CD4-positive, alpha-beta T cell (primary cell): ENCODE measurements around the gene WWOX. TPM values are rescaled to one million over a fixed set of nuclear protein-coding genes. Genes with fewer than 3 reads are reported as not detected.

Experiments used
- ATAC-seq: fragments of 200-7000 bp; cut with Tn5 transposase; one replicate; pipeline ENCODE4 v1.10.0; 2022; ENCODE audit warnings: mild to moderate bottlenecking; ENCODE audit not compliant: poor library complexity
- CTCF ChIA-PET: fragments of 350-600 bp; sonication (Branson Sonifier 250); formaldehyde crosslinking; loops from one replicate; lab custom pipeline; 2021; ENCODE audit warnings: antibody characterized with exemption, inconsistent platforms; lab: Charles Lee
- POLR2A ChIA-PET: fragments of 350-600 bp; sonication (Branson Sonifier 250); formaldehyde crosslinking; loops from one replicate; lab custom pipeline; 2021; ENCODE audit warnings: antibody characterized with exemption, inconsistent platforms; lab: Charles Lee
- DNase-seq, 14 experiments: peaks; one replicate each; pipeline ENCODE4 v3.0.0-alpha.2; 2013 to 2020; ENCODE audit warnings: mixed read lengths in 2 of 14
- H3K27ac ChIP-seq, 2 donors: one replicate each; pipeline versions ENCODE4 v1.5.1 to v1.7.0; 2013; ENCODE audit warnings: low read length in 2 of 2, low read depth in 1 of 2, mild to moderate bottlenecking in 1 of 2
- H3K27me3 ChIP-seq, 2 experiments: 1 replicate in 1 of 2; 2 replicates in 1 of 2; pipeline versions ENCODE4 v1.6.1 to v1.7.0; 2013; ENCODE audit warnings: low read length in 2 of 2, control low read depth in 1 of 2, mild to moderate bottlenecking in 1 of 2, moderate library complexity in 1 of 2; ENCODE audit not compliant: insufficient read depth in 2 of 2, control insufficient read depth in 1 of 2
- H3K36me3 ChIP-seq: one replicate; pipeline ENCODE4 v1.6.1; 2013; ENCODE audit warnings: low read length, control low read depth; ENCODE audit not compliant: insufficient read depth
- H3K4me1 ChIP-seq: one replicate; pipeline ENCODE4 v1.6.1; 2013; ENCODE audit warnings: low read length, control low read depth; ENCODE audit not compliant: insufficient read depth
- H3K4me3 ChIP-seq: one replicate; pipeline ENCODE4 v1.5.1; 2013; ENCODE audit warnings: mild to moderate bottlenecking, low read length, moderate library complexity
- H3K9me3 ChIP-seq, 2 experiments: 1 replicate in 1 of 2; 2 replicates in 1 of 2; pipeline versions ENCODE4 v1.6.1 to v1.7.0; 2013; ENCODE audit warnings: low read length in 2 of 2, mild to moderate bottlenecking in 2 of 2, control low read depth in 1 of 2, moderate library complexity in 1 of 2; ENCODE audit not compliant: control insufficient read depth in 1 of 2, insufficient read depth in 1 of 2
- H3K27ac Mint-ChIP-seq: one replicate; pipeline ENCODE4 v1.8.0; 2020; ENCODE audit warnings: mixed read lengths
- H3K27me3 Mint-ChIP-seq: one replicate; pipeline ENCODE4 v1.8.0; 2021; ENCODE audit warnings: mixed read lengths
- H3K36me3 Mint-ChIP-seq: one replicate; pipeline ENCODE4 v1.8.0; 2021; ENCODE audit warnings: low read depth, mixed read lengths
- H3K4me1 Mint-ChIP-seq: one replicate; pipeline ENCODE4 v1.8.0; 2021; ENCODE audit warnings: low read depth, mixed read lengths
- H3K4me3 Mint-ChIP-seq: one replicate; pipeline ENCODE4 v1.8.0; 2020; ENCODE audit warnings: mild to moderate bottlenecking, mixed read lengths
- H3K9me3 Mint-ChIP-seq: one replicate; pipeline ENCODE4 v1.8.0; 2020; ENCODE audit warnings: mixed read lengths
- CTCF ChIP-seq: fragments of 200-600 bp; IDR thresholded peaks from one replicate; pipeline ENCODE4 v1.8.0; 2022; ENCODE audit warnings: antibody characterized with exemption, mild to moderate bottlenecking
- intact Hi-C, 2 experiments: fragments of 100-400 bp; cut with DNase I in 1 of 2; cut with micrococcal nuclease in 1 of 2; formaldehyde crosslinking; loops; one replicate each; pipeline versions ENCODE4 v1.15.1 to v1.9.0; 2023 to 2025; cut with DNase I, micrococcal nuclease
- total RNA-seq, 174 experiments: library from RNA in 2 of 174; stranded (reverse) in 2 of 174; gene quantifications; one replicate each; pipeline ENCODE4 v1.2.3 and lab custom pipeline; 2021 to 2026

WWOX gene
- total RNA-seq, 2 experiments from 2014 or later, result 19.3 to 21.7 TPM

DNA sequence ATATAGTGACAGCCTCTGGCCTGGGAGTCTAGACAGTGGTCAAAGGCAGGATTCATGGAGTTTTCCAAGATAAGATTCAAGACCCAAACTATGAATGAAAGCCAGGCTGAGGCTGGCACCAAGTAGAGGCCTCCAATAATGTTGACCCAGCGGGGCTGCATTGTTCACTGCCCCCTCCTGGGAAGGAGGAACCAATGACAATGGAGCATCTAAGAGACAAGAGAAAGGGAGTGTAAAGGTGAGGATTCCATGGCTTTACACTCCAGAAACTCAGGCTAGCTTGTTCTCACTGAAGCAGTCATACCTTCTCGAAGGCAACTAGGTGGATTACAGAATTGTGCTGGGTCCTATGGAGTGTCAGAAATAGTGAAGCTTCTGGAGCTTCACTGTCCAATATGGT, 380.3 kb downstream of the WWOX start:
- Mint-ChIP-seq H3K36me3 (no peaks in the 10 kb centered on the region), H3K4me3 (no peak overlapping the region), H3K27ac (no peak overlapping the region), H3K27me3 (no peaks in the 10 kb centered on the region), H3K4me1 (no peaks in the 10 kb centered on the region), H3K9me3 (no peaks in the 10 kb centered on the region)
- no peaks in the 10 kb centered on the region for H3K27me3 ChIP-seq
- H3K4me1 ChIP-seq, result no peaks in the 10 kb centered on the region
- CTCF ChIA-PET, result no interaction called here
- ATAC-seq (no peak), DNase-seq (no peak)
- H3K27ac ChIP-seq, result no peak overlapping the region
- POLR2A ChIA-PET, result no interaction called here
- H3K9me3 ChIP-seq, result no peaks in the 10 kb centered on the region
- TF ChIP-seq CTCF, result no peak
- H3K36me3 ChIP-seq, result no peaks in the 10 kb centered on the region
- intact Hi-C loops, result no loop called here
- no peak overlapping the region for H3K4me3 ChIP-seq

- DNase-seq, result no peak
- Mint-ChIP-seq H3K27ac (no peak overlapping the region), H3K4me3 (no peak overlapping the region), H3K4me1 (no peaks in the 10 kb centered on the region), H3K9me3 (no peaks in the 10 kb centered on the region), H3K36me3 (no peaks in the 10 kb centered on the region), H3K27me3 (no peaks in the 10 kb centered on the region)
- TF ChIP-seq CTCF, result no peak
- H3K4me3 ChIP-seq, result no peak overlapping the region
- no peak overlapping the region for H3K27ac ChIP-seq
- H3K27me3 ChIP-seq, result no peaks in the 10 kb centered on the region
- H3K9me3 ChIP-seq, result no peaks in the 10 kb centered on the region
- ChIA-PET CTCF (no interaction called here), POLR2A (no interaction called here)
- H3K36me3 ChIP-seq, result no peaks in the 10 kb centered on the region
- intact Hi-C loops, result no loop called here
- ATAC-seq, result no peak
- H3K4me1 ChIP-seq, result no peaks in the 10 kb centered on the region
Observed at GRCh38 chr16:78480588-78480987, 381.1 kb downstream of the WWOX start.

GRCh38 chr16:78483124-78483992, 383.9 kb downstream of the WWOX start:
- Mint-ChIP-seq H3K36me3 (no peaks in the 10 kb centered on the region), H3K4me1 (no peaks in the 10 kb centered on the region), H3K4me3 (no peak overlapping the region), H3K9me3 (no peaks in the 10 kb centered on the region), H3K27ac (no peak overlapping the region), H3K27me3 (no peaks in the 10 kb centered on the region)
- H3K27me3 ChIP-seq, result no peaks in the 10 kb centered on the region
- no peaks in the 10 kb centered on the region for H3K4me1 ChIP-seq
- DNase-seq, result no peak
- intact Hi-C loops, result no loop called here
- POLR2A ChIA-PET, result no interaction called here
- ATAC-seq, result no peak
- CTCF ChIA-PET, result no interaction called here
- H3K36me3 ChIP-seq, result no peaks in the 10 kb centered on the region
- TF ChIP-seq CTCF, result no peak
- H3K27ac ChIP-seq, result no peak overlapping the region
- no peaks in the 10 kb centered on the region for H3K9me3 ChIP-seq
- no peak overlapping the region for H3K4me3 ChIP-seq
